C1 segment of cervical spinal cord (tissue), 14 donors: ENCODE data around the gene HIVEP3.

Experiments
- DNase-seq, 14 donors: peaks; one replicate each; lab custom pipeline; 2025; lab: John Stamatoyannopoulos, UW

HIVEP3 gene

DNA sequence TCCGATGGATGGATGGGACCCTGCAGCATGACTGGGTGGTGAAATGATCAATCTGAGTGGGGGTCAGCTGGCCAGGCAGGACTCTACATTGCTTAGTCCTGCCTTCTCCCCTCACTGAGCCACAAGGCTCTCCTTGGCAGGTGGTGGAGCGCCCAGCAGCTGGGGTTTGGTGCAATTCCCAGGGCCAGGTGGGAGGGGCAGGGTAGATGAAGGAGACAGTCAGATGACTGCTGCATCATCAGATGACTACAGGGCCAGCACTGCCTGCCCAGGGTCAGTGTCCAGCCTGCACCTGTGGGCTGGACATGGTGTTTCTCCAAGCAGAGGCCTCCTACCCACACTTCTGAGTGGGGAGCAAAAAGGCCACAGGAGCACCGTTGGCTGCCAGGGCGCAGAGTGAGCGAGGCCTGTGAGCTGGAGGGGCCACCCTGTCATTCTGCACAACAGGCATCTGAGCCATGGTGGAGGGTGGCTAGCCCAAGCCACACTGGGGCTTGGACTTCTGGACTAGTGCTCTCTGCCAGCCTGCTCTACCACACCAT, 330.3 kb downstream of the HIVEP3 start:
- no peak for DNase-seq

DNA sequence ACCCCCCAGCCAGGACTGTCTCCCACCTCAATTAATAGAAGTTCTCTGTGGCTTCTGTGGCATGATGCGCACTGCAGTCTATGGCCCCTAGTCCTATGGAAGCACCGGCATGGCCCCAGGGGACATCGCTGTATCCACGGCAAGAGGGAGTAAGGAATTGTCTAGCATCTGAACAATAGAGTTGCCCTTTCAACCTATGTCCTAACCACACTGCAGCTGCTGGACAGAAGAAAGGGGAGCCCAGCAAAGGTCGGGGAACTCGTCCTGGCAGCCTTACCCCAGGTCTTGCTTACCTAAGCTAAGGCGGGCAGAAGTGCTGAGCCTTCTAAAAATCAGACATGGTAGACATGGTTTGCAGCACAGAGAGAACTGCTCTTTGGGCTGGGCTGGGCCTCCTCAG, 330.9 kb downstream of the HIVEP3 start:
- no peak for DNase-seq

DNA sequence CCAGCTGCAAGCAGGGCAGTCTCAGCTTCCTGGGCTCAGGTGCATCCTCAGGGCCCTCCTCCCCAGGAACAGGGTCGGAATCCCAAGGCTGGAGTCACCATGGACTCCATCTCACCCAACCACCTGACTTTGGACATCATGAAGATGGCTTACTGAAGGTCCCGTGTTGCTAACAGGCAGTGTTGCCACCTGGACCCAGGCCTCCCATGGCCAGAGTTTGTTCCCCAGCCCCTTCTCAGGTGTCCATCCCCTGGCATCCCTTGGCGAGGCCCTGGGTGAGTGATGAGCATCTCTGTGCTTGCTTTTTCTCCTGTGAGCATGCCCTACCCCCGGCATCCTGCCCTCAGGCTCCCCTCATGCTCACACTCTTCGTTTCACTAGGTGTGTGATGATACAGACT, 332.5 kb downstream of the HIVEP3 start:
- no peak for DNase-seq

DNA sequence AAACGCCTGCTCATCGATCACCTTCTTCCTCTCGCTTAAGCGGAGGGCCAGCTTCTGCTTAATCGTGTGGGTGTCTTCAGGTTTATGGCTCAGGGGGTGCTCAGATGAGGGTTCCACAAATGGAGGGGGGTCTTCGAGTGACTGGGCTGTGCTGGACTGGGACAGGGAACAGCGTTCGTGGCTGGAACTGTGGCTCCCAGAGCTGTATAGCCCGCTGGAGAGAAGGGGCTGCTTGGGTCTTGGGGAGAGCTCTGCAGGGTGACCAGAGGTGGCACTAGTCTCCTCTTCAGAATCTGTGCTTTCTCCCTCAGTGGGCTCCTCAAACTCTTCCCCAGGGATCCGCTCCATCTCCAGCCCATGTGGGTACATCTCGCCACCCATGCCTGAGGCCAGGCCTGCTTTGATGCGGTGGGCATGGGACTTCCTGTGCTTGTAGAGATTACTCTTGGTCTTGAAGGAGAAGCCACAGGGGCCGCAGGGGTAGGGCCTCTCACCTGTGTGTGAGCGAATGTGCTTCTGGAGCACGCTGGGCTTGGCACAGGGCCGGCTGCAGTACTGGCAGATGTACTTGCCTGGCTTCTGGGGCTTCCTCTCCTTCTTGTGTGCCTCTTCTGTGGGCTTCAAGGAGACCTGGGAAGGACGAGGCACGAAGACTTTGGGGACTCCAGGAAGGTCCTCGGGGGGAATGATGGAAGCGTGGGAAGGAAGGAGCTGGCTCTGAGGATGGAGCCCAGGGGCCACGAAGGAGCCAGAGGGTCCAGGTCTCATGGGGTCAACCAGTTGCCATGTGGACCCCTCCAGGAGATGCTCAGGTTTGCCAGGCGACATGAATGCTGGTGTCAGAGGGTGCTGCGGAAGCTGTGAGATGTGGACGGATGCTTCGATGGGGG, 334.8 kb downstream of the HIVEP3 start:
- no peak for DNase-seq

DNA sequence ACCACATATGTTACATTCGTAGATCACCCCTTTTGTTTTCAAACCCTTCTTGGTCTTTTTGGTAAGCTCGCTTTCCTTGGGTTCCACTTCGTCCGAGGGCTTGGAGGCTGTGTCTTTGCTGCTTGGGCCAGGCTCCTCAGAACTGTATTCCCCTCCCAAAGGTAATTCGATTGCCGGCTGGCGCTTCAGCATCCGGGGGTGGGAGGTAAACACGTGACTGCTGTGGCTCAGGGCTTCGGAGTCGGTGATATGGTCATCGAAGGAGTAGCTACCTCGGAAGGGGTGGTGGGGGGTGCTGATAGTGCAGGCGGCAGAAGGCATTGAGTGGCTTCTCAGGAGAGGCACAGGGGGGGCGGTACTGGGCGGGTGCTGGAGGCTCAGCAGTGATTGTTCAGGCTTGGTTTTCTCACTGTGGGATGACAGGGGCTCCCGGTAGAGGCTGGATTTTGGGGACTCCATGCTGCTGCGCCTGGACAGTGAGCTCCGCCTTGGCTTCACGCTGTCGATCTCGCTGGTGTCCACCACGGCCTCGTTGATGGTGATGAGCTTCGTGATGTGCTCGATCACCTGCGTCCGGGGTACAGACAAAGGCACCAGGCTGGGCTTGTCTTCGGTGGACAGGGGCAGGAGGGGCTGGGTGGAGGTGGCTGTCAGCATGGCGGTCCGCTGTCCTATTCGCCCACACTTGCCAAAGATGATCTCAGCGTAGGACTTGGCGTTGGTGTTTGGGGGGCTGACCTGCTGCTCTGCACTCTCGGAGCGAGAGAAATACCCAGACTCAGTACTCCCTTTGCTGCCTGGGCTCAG, 335.7 kb downstream of the HIVEP3 start:
- no peak for DNase-seq

DNA sequence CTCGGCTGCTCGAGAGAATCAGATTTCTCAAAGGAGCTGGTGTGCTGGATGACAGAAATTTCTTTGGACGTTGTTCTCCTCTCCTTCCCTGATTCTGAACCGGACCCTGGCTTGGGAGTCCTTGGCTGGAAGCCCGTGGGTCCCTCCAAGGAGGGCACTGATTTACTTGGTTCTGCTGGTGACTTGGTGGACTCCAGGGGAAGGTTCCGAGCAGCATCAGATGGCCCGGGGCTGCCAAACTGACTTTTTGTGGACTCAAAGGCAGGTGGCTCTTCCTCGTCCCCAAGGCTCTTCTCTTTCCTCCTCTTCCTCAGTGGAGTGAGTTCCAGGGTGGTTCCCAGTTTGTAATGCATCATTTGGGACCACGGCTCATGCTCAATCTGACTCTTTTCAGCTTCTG, 336.4 kb downstream of the HIVEP3 start:
- no peak for DNase-seq

DNA sequence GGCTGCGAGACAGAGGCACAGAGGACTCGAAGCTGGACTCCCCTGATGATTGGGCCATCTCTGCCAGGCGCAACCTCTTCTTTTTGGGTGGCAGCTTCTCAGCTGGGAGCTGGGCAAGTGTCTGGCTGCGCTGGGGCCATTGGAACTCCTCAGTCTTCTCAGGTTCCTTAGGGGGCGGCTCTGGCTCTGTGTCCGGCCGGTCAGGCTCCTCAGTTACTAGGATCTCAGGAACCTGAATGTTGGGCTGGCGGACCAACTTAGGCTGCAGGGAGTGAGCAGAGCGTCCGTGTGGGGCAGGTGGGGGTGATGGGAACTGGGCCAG, 336.8 kb downstream of the HIVEP3 start:
- no peak for DNase-seq

DNA sequence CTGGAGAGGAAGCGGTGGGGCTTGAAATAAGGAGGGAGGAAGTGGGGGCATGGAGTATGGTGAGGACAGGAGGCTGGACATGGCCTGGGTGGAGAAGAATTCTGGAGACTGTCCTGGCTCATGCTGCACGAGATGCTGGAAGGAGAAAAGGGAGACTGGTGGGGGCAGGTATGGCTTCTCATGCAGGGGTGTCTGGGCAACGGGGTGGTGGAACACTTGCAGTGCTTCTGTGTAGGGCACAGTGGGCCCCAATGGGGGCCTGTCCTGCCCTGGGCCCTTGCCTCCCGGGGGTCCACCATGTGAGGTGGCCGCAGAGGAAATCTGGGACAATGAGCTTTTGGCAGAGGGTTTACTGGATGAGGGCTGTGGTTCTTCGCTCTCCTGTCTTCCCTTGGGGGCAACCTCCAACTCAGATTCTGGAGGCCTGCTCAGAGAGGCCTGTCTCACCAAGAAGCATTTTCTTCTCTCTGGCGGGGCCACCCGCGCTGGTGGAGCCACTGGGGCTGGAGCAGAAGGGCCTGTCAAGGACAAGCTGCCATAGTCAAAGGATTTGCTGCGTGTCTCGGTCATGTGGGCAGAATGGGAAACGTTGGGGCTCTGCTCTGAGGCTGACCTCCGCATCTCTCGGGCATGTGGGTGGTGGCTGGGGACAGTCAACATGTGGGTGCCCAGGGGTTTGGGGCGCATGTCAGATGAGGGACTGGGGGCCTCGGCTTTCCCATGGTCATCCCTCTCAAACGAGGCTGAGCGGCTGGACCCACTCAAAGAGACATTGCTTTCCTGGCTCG, 337.3 kb downstream of the HIVEP3 start:
- no peak for DNase-seq

DNA sequence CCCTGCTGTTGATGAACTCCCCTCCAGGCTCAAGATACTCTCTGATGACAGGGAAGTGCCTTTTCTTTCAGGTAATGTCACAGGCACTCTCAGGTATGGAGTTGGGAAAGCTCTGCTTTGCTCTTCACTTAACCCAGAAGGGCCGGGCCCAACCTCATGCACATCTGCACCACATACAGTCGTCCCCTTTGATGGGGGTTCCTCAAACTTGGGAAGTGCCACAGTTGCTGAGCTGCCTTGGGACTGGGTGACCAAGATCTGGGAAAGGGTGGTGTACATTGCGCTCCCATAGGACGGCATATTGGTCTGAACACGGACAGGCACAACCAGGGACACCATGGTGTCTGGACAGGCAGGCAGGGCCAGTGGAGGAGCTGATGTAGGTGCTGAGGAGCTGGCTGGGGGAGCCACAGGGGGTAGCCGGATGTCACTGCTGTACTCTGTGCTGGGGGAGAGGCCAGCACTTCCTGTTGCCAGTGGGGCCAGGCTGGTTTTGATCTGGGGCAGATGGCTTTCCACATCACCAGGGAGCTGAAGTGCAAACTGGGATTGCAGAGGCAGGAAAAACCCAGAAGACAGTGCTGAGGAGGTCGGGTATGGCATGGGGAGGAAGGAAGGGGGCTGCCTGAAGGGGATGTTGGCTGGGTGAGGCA, 338.1 kb downstream of the HIVEP3 start:
- DNase-seq: no peak

DNA sequence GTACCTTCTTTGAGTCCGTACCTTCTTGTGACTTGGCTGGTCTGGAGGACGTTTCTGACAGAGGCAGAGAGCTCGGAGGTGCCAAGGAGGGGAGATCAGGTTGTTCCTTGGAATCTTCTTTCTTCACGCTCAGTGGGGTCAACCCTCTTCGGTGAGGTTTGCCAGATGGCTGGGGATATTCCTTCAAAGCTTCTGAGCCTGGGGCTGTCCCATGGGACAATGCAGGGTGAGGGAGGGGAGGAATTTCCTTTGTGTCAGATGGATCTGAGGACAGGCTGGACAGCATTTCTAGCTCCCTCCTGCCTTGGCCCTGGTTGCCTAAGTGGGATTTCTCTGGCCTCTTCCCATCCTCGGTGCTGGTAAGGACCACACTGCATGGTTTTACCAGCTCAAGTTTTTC, 338.7 kb downstream of the HIVEP3 start:
- DNase-seq: no peak

DNA sequence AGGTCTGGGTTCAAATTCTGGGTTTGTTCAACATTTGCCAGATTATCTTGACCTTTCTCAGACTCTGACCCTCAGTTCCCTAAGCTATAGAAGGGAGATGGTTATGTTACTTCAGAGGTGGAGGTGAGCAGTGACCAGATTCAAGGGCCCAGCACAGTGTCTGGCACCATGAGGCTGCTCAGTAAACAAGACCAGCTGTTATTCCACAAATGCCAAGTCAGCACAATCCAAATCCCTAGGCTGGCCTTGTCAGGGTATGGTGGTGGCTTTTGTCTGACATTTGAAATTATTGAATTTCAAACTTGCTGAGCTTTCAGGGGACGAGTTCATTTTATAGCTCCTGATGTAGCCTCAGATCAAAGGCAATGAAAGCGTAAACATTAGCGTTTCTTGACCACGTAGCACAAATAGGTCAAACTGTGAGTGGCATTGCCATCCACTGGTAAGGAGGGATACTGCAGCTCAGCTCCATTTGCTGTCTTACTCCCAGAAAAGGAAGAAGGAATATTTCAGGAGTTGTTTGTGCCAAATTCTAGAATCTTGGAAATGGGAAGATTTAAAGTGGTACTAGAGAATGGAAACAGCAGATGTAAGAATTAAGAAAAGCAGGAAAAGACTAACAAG, 339.9 kb downstream of the HIVEP3 start:
- no peak for DNase-seq

DNA sequence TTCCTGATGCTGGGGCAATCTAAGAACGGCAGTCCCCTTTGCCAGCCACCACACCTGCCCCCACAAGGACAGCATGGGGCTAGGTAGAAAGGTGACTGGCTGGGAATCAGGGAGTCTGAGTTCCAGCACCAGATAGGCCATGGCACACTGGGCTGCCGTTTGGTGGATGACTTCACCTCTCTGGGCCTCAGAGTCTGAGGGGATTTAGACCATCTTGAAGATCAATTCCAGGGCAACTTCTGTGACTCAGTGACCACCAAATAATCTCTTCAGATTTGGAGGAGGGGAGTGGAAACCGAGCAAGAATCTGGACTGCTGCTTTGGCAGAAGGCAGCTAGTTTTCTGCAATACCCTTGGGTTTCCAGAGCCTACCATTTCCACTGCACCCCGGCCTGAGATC, 342.1 kb downstream of the HIVEP3 start:
- DNase-seq: no peak

DNA sequence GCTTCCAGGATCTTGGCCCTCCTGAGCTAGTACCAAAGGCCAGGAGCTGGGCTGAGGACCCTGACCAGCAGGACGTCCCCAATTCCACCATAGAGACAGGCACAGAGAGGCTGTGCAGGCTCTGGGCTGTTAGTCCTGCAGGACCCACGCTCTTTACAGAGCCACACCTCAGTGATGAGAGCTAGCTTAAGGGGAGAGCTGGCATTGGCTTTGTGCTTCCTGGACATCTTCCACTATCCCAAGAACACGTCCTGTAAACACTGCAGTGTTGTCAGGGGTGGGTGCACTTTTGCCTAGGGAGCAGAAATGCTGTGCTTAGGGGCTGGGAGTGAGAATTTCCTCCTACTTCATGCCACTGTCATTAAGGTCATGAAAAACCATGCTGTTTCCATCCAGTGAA, 342.5 kb downstream of the HIVEP3 start:
- DNase-seq: no peak

DNA sequence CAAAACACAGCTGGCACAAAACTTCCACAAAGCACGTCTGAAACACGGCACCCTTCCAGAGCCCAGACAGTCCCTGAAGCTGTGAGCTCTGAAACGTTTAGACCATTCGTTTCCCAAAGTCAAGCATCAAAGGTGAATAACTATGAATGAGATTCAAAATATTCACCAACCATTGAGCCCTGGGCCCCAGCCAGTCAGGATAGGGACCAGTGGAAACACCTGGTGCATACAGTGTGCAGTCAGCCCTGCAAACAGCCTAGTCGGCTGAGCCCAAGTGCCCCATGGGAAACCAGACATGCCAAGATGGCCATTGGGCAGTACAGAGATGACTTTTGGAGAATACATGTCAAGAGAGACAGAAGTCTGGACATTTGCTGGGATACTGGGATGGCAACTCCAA, 343.9 kb downstream of the HIVEP3 start:
- DNase-seq: no peak

DNA sequence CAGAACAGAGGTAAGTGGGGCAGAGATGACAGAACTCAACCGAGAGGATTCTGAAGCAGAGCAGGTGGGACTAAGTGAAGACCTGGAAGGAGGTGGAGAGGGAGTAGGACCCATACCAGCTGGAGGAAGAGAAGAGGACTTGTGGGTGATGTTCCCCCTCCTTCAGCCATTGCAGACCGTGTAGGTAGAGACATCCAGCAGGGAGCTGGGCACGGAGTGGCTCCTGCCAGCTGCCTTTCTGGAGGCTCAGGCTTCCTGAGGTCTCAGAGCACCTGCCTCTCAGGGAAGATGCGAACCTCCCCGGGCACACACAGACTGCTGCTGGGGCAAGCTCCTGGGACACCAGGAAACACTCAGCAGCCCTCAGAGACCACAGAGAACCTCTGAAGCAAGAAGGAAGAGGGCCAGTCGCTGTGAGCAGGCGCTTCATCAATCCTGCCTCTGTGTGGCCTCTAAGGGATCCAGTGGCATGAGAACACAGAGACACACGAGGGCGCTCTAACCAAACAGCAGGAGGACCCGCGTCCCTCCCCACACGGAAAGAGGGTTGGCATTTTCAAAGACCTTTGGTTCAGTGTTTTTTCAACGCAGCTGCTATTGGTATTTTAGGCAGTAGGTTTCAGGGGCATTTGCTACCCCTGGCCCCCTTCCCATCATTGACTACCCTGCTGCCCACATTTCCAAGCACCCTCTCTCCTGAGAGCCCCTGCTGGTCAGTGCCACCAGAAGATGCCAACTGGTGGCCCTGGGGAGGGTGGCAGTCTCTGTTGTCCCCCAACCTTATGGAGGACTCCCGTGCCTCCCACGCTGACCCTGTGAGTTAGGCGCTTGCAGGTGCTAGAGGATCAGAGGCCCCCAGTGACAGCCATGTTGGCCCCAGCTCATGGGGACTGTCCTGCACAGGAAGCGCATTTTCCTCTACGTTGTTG, 344.7 kb downstream of the HIVEP3 start:
- DNase-seq: peak in 13 of 14 donors; percentile 21 to 82 (median 67)

DNA sequence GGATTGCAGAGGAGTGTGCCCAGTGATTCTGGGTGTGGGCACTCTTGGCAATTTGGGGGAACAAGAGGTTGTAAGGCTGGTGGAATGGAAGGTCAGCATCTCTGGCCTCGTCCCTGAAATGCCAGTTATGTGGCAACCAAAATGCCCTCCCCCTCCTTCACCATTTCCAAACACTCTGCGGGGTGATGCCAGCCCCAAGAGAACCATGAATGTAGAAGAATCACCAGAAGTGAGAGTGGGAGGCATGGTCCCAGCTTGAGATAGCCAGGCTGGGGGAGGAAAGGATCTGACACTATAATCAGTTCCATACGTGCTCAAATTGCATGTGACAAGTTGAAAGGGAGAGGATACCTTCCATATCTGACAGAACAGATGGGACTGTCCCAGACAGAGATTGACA, 345.5 kb downstream of the HIVEP3 start:
- DNase-seq: no peak

DNA sequence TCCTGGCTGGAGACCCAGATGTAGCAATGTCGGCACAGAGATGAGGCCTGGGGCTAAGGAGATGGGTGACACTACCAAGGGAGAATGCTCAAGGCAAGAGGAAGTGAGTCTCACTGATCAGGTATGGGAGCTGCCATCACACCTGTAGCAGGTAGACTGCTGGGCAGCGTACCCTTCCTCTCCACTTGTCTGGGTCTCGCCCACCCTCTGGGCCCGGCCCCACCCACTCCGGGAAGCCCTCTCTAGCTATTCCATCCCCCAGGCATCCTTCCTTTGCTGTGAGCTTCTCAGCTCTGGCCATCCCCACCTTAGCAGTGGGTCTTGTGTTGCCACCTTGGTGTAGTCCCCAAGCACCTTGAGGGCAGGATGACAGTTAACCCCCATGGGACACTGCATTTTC, 346.5 kb downstream of the HIVEP3 start:
- DNase-seq: no peak

DNA sequence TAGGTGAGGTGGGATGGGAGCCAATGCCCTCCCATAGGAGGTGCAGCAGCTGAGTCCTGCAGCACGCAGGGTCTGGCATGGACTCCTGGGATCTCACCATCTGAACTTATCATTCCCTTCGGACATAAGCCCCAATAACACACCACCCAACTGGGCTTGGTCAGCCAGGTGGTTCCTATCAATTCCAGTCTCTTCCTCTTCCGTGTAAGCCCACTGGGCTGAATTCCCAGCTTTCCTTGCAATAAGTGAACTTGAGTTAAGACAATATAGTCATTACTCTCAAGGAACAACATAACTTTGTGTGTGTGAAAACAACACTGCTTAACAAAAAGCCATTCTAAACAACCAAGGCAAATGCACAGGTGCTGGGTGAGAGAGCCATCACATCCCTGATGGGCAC, 347.7 kb downstream of the HIVEP3 start:
- DNase-seq: no peak

DNA sequence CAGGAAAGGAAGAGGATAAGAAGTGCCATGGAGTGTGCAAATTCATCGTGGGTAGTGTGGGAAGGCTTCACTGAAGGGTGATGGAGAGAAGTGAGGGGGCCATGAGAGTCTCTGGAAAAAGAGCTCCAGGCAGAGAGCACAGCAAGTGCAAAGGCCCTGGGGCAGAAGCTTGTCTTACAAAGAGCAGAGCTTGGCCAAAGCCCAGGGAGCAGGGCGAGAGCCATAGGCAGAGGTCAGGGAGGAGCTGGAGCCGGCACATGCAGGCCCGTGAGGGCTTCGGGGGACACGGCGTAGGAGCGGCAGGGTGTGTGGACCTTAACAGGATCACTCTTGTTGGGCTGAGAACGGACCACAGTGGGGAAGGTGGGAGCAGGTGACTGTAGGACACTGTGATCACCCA, 350.5 kb downstream of the HIVEP3 start:
- no peak for DNase-seq

DNA sequence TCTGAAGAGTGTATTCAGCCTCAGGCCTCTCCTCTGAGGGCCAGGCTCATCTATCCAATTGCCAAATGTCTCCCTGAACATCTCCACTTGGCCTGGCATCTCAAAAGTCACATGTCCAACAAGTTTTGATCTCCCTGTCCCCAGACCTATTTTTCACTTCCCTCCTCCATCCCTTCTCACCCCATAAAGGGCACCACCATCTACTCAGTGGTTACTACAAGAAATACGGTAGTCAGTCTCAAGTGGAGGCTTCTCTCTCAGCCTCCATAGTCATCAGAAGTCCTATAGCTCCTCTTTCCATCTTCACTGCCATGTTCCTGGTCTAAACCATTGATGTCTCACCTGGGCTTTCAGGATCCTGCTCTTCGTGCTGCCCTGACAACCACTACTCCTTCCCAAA, 351.8 kb downstream of the HIVEP3 start:
- no peak for DNase-seq
